Small intestine (tissue), 7 donors: ENCODE results near the gene PGAM2. TPM values are rescaled to one million over a fixed set of nuclear protein-coding genes. Genes with fewer than 3 reads are reported as not detected.

Experiments
- DNase-seq, 2 donors: peaks; one replicate each; pipeline versions ENCODE4 v3.0.0 to v3.0.0-alpha.2; 2013
- FAIRE-seq: peaks from 2 replicates; lab custom pipeline; 2012; peaks lifted over from hg19 to GRCh38; lab: Jason Lieb, UNC
- H3K27ac ChIP-seq, 3 donors: one replicate each; pipeline ENCODE4 v1.5.1; 2013; ENCODE audit warnings: low read length in 2 of 3, mild to moderate bottlenecking in 2 of 3, control low read depth in 1 of 3, inconsistent platforms in 1 of 3, low read depth in 1 of 3, moderate library complexity in 1 of 3
- H3K27me3 ChIP-seq, 3 donors: one replicate each; pipeline ENCODE4 v1.6.1; 2013; ENCODE audit warnings: low read length in 3 of 3, inconsistent platforms in 1 of 3; ENCODE audit not compliant: control insufficient read depth in 3 of 3, insufficient read depth in 3 of 3
- H3K36me3 ChIP-seq, 3 donors: one replicate each; pipeline ENCODE4 v1.6.1; 2013; ENCODE audit warnings: low read length in 3 of 3, inconsistent platforms in 1 of 3, low read depth in 1 of 3, mild to moderate bottlenecking in 1 of 3, moderate library complexity in 1 of 3; ENCODE audit not compliant: control insufficient read depth in 3 of 3, insufficient read depth in 2 of 3
- H3K4me1 ChIP-seq, 3 donors: one replicate each; pipeline ENCODE4 v1.6.1; 2013; ENCODE audit warnings: low read length in 2 of 3, inconsistent platforms in 1 of 3, low read depth in 1 of 3, mild to moderate bottlenecking in 1 of 3, moderate library complexity in 1 of 3; ENCODE audit not compliant: control insufficient read depth in 3 of 3, insufficient read depth in 2 of 3
- H3K4me3 ChIP-seq, 3 donors: one replicate each; pipeline ENCODE4 v1.5.1; 2013; ENCODE audit warnings: low read length in 3 of 3, control low read depth in 1 of 3, inconsistent platforms in 1 of 3, low read depth in 1 of 3, mild to moderate bottlenecking in 1 of 3, moderate library complexity in 1 of 3
- H3K9me3 ChIP-seq, 2 donors: one replicate each; pipeline ENCODE4 v1.6.1; 2013; ENCODE audit warnings: low read depth in 1 of 2, low read length in 1 of 2; ENCODE audit not compliant: control insufficient read depth in 2 of 2, insufficient read depth in 1 of 2
- WGBS, 3 donors: extraction: QIAGEN DNeasy Blood & Tissue Kit; methylation state at CpG; one replicate each; pipeline ENCODE4 v1.1.7; 2013; 5-methylcytosine and 5-hydroxymethylcytosine counted together
- polyA plus RNA-seq, 4 donors: library from polyadenylated mRNA; stranded (reverse) in 3 of 4; unstranded in 1 of 4; fragments of 200-250 nt in 3 of 4; fragments of 120-200 nt in 1 of 4; gene quantifications; one replicate each; pipeline versions ENCODE4 v1.2.1 to v1.2.3, GENCODE V29; 2013
- donor health status: healthy with polysubstance abuse.
- donor health status: control.
- donor health status: control.
- donor health status: Bipolar disorder and iron deficiency.
- donor health status: healthy.

PGAM2 gene
- polyA plus RNA-seq, 4 donors, result 1.00 to 5.7 (median 2.1) TPM

GRCh38 chr7:44061645-44062179 lies 3.7 kb downstream of the PGAM2 start:
- WGBS, 3 donors, result 81 to 85% (median 85%) methylated on average over 8 of the region's 8 CpGs
- FAIRE-seq (no peak), DNase-seq (no peak)
- Histone ChIP-seq H3K9me3 (no peaks in the 10 kb centered on the region), H3K36me3 (peaks cover 14 to 61% (median 23%) of the 10 kb centered on the region in 3 donors), H3K4me1 (peaks cover 0 to 19% (median 0%) of the 10 kb centered on the region in 3 donors), H3K27ac (no peak overlapping the region), H3K4me3 (no peak overlapping the region), H3K27me3 (peaks cover 0 to 19% (median 0%) of the 10 kb centered on the region in 3 donors)

- Histone ChIP-seq H3K27me3 (peaks cover 0 to 14% (median 0%) of the 10 kb centered on the region in 3 donors), H3K4me1 (peaks cover 0 to 17% (median 0%) of the 10 kb centered on the region in 3 donors), H3K27ac (no peak overlapping the region), H3K9me3 (no peaks in the 10 kb centered on the region), H3K36me3 (peaks cover 16 to 66% (median 25%) of the 10 kb centered on the region in 3 donors), H3K4me3 (no peak overlapping the region)
- DNase-seq, result no peak
- WGBS, 3 donors, result 81 to 90% (median 84%) methylated on average over 8 of the region's 8 CpGs
- no peak for FAIRE-seq
Measured at GRCh38 chr7:44060948-44061644, 4.3 kb downstream of the PGAM2 start.

- no peak for DNase-seq
Measured at GRCh38 chr7:44060091-44060947, 5.0 kb downstream of the PGAM2 start.

GRCh38 chr7:44059219-44060090 lies 5.9 kb downstream of the PGAM2 start:
- FAIRE-seq, result no peak
- H3K27ac ChIP-seq, result no peak overlapping the region

More at GRCh38 chr7:44060091-44060947, 5.0 kb downstream of the PGAM2 start:
- Histone ChIP-seq H3K9me3 (no peaks in the 10 kb centered on the region), H3K4me1 (peaks cover 0 to 9% (median 0%) of the 10 kb centered on the region in 3 donors), H3K27ac (no peak overlapping the region), H3K4me3 (no peak overlapping the region), H3K36me3 (peaks cover 16 to 66% (median 25%) of the 10 kb centered on the region in 3 donors), H3K27me3 (peaks cover 0 to 9% (median 0%) of the 10 kb centered on the region in 3 donors)
- 93 to 94% (median 94%) methylated on average over 21 of the region's 21 CpGs for WGBS, 3 donors
- FAIRE-seq, result no peak

GRCh38 chr7:44058759-44059218 lies 6.6 kb downstream of the PGAM2 start:
- Histone ChIP-seq H3K36me3 (peaks cover 16 to 74% (median 25%) of the 10 kb centered on the region in 3 donors), H3K27me3 (no peaks in the 10 kb centered on the region), H3K27ac (no peak overlapping the region), H3K4me3 (no peak overlapping the region), H3K9me3 (no peaks in the 10 kb centered on the region), H3K4me1 (no peaks in the 10 kb centered on the region)
- no peak for FAIRE-seq
- 87 to 90% (median 88%) methylated on average over 7 of the region's 7 CpGs for WGBS, 3 donors
- no peak for DNase-seq

More at GRCh38 chr7:44059219-44060090, 5.9 kb downstream of the PGAM2 start:
- Histone ChIP-seq H3K36me3 (peaks cover 16 to 70% (median 25%) of the 10 kb centered on the region in 3 donors), H3K4me1 (peaks cover 0 to under 1% (median 0%) of the 10 kb centered on the region in 3 donors), H3K27me3 (peaks cover 0 to 1% (median 0%) of the 10 kb centered on the region in 3 donors), H3K9me3 (no peaks in the 10 kb centered on the region), H3K4me3 (no peak overlapping the region)
- 87 to 95% (median 88%) methylated on average over 14 of the region's 14 CpGs for WGBS, 3 donors
- DNase-seq, result no peak

- H3K27ac ChIP-seq, result no peak overlapping the region
- 89 to 91% (median 90%) methylated on average over 23 to 30 of the region's 30 CpGs for WGBS, 3 donors
- no peaks in the 10 kb centered on the region for H3K9me3 ChIP-seq
- H3K4me1 ChIP-seq, result no peaks in the 10 kb centered on the region
- no peaks in the 10 kb centered on the region for H3K27me3 ChIP-seq
- no peak for DNase-seq
- FAIRE-seq, result no peak
- H3K36me3 ChIP-seq, result peaks cover 17 to 74% (median 25%) of the 10 kb centered on the region in 3 donors
- H3K4me3 ChIP-seq, result no peak overlapping the region
Measured at GRCh38 chr7:44057849-44058758, 7.3 kb downstream of the PGAM2 start.

- Histone ChIP-seq H3K4me3 (no peak overlapping the region), H3K27ac (no peak overlapping the region), H3K27me3 (no peaks in the 10 kb centered on the region), H3K36me3 (peaks cover 23 to 75% (median 30%) of the 10 kb centered on the region in 3 donors), H3K4me1 (no peaks in the 10 kb centered on the region), H3K9me3 (no peaks in the 10 kb centered on the region)
- FAIRE-seq (no peak), DNase-seq (no peak)
- WGBS, 3 donors, result 91 to 95% (median 92%) methylated on average over 11 of the region's 11 CpGs
Measured at GRCh38 chr7:44057181-44057848, 8.1 kb downstream of the PGAM2 start.
